ENCODE results near the gene AMHR2.
A peak's percentile ranks its signal among the peaks of the same experiment; 100 is the strongest.

- TF ChIP-seq CTCF (conservative IDR thresholded peaks at IDR 0.05; ENCODE audit: low read depth, low read length) (peak; percentile 97), EZH2 (IDR thresholded peaks at IDR 0.05; ENCODE audit: borderline replicate concordance, low read depth, low read length, poor library complexity, severe bottlenecking) (no peak)
Observed at GRCh38 chr12:53451661-53452158, 28.1 kb downstream of the AMHR2 start, which contains the start of gene PCBP2.
